T-helper 2 cell (primary cell): ENCODE data around the gene ALG5.

Experiments used
- DNase-seq, 5 experiments: peaks; one replicate each; pipeline versions ENCODE4 v3.0.0 to v3.0.0-alpha.2; 2012 to 2022
- total RNA-seq, 2 donors: gene quantifications; one replicate each; lab custom pipeline; 2026; lab: John Stamatoyannopoulos, UW

The ALG5 gene, protein sequence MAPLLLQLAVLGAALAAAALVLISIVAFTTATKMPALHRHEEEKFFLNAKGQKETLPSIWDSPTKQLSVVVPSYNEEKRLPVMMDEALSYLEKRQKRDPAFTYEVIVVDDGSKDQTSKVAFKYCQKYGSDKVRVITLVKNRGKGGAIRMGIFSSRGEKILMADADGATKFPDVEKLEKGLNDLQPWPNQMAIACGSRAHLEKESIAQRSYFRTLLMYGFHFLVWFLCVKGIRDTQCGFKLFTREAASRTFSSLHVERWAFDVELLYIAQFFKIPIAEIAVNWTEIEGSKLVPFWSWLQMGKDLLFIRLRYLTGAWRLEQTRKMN
- total RNA-seq: 18.1 to 25.6 reads per million in 2 donors

DNA sequence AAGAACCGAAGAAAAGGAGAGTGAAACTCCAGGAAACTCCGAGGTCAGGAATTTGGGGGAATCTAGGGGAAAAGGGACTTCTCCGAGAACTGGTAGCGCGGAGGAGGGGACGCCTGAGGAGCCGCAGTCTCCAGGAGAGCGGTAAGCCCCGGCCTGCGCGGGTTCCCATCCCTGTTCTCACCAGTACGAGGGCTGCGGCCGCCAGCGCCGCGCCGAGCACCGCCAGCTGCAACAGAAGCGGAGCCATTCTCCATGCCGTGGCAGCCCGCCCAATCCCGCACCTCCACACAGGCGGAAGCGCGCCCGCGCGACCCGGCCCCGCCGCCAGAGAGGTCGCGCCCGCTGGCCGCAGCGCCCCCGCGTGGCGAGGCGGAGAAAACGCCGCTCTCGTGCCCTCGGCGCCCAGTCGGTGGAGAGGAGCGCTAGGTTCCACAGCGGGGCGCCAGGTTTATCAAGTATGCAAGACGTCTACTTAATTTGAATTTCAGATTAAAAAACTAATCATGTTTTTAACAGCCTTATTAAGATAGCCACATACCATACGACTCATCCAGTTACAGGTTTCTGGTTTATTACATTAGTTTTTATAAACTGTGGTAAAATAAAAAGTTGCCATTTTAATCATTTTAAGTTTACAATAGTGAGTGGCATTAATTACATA is at the start of gene ALG5:
Gene ALG5 (minus strand): TSS at position 287 of the 661 bp plus-strand sequence. CDS start 40 bp downstream, at position 247.
- DNase-seq: peak; percentile 89 to 96 (median 91)

DNA sequence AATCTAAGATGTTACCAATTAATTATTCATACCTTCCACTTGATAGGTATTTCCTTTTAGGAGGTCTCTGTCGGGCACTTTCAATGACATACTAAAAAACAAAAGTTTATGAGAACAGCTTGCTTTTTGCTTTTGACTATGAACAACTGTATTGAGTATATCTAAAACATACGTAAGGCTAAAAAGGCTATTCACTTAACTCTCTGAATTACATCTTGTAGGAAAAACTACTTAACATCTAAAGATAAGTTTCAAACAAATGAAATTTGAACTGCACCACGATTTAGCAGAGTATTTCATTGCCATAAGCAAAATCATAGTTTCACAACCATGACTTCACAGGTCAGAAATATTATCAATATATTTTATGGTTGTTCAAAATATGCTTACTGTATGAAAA is 48.7 kb upstream of the ALG5 start:
- no peak for DNase-seq

DNA sequence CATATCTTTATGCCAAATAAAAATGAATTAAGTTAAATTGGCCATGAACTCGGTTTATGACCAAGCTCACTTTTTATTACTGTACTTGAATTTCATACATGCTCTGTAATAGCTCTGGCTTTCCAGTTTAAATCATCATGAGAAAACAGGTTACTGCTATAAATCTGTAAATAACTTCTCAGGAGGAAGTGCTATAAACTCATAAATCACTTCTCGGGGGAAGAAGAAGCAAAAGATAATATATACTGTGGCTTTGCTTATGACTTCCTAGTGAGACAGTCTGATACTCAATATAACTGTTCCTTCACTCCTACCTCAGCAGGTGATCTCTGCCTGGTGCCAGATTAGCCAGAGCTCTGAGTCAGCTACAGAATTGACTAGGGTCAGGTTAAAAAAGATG is 47.9 kb upstream of the ALG5 start:
- DNase-seq: no peak

DNA sequence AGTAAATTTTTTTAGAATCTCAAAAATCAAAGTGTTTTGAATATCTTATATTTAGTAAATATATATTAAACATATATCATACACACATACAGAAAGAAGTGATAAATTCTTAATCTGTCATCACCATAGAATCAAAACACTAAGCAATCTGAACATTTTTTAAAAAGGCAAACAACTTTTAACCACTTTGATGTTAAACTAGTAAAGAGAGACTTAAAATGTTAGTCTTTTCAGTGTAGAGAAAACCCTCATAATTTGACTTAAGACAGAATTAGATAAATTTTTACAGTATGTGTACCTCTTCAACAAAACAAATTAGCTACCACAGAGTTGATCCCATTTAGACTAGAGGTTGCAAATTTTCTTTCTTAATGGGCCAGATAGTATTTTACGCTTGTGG is 46.9 kb upstream of the ALG5 start:
- DNase-seq: no peak

DNA sequence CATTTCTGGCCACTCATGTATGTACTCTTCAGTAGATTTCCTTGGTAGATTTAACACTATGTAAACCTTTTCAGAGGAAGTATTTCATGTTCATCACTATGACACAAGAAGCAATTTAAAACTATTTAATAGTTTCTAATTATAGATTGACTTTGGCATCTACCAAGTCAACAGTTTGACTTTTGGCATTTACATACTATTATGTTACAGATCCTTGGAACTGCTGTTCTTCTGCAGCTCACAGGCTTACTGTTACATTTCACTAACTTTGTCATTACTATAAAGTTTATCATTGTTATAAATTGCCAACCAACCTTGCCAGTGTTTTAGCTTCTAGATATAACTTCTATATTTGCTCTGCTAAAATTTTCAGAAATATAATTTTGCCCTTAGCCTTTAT is 41.6 kb upstream of the ALG5 start:
- DNase-seq: no peak

DNA sequence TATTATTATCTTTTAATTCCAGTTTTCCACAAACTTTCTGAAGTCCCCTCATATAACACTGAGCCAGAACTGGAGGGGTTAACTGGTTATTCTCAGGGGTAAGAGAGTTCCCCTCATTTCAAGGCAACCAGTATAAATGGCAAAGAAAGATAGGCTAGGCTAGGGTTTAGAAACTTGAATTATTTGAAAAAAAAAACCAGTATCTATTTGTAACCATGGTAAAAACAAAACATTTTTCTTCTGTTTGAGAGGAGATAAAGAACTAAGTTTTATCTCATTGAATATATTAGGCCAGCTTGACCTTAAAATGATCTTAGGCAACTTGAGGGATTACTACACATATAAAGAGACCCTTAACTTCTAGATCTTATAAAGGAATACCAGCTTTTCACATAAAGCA is 40.8 kb upstream of the ALG5 start:
- no peak for DNase-seq

DNA sequence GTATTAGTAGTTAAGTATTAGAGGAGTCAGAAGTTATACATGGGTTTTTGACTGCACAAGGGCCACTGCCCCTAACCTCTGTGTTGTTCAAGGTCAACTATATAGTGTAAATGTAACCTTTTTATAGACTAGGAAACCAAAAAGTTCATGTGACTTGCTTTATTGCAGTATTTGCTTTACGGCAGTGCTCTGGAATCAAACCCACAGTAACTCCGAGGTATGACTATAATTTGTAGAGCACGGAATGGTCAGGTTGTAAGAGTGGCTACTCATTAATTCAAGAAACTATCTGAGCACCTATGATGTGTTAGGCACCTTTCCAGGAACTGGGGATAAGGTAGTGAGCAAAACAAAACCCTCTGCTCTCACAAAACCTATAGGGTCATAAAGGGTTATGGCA is 38.1 kb upstream of the ALG5 start:
- DNase-seq: no peak

DNA sequence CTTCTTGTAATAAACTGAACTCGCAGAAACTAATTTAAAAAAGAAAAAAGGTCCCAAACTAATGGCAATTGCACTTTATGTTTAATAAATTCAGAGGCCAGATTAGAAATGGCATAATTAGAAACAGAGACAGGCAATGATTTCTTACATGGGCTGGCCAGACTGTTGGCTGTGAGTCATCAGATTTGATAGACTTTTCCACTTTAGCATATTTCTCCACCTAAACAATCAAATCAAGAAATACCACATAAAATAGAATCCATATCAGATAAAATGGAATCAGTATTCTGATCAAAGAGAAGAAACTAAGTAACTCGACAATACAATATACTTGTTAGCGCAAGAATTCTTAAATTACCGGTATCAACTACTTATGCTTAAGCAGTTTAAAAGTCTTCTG is 30.5 kb upstream of the ALG5 start:
- DNase-seq: no peak

DNA sequence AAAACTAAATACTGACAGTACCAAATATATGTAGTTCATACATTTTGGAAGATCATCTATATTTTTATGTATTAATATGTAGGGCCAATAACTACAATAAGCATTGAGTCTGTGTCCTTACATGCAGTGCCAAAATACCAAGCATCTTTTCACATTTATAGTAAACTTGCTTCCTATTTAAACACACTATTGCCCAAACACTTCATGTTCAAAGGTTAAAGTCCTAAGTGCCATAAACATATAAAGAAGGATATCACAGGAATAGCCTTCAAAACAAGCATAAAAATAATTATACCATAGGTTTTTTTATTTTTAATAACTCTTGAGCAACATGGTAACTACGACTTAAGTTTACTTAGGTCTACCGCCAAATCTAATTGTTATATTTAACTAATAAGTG is 28.5 kb upstream of the ALG5 start:
- no peak for DNase-seq

DNA sequence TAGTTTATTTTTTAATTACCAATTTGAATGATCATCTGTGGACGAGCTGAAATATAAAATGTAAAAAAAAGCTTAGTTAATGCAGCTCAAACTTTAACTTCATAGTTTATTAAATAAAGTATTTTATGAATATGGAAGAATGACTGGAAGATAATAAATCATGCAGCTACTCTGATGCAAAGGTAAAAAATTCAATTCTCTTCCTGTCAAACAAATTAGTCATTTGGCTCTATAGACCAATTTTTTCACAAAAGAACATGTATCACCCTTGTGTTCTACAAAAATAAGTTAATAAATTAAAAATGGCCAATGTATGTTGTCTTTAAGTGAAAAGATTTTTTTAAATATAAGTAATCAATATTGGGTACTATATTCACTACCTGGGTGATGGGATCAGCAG is 27.6 kb upstream of the ALG5 start:
- DNase-seq: no peak

DNA sequence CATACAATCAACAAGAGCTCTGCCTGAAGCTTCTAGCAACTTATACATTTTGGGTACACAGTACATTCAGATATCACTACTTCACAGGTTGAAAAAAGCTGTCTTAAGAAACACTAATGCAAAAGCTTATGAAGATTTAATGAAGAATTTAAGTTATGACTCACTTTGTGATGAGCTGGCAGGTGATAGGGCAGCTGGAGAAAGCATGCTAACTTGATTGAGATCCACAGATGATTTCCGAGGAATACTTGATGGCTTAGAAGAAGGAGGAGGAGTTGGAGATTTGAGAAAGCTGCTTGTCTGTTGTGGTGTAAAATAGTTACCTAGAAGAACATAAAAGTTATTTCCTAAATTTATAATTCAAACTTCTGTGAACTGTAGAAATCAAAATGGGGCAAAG is 24.7 kb upstream of the ALG5 start:
- DNase-seq: no peak

DNA sequence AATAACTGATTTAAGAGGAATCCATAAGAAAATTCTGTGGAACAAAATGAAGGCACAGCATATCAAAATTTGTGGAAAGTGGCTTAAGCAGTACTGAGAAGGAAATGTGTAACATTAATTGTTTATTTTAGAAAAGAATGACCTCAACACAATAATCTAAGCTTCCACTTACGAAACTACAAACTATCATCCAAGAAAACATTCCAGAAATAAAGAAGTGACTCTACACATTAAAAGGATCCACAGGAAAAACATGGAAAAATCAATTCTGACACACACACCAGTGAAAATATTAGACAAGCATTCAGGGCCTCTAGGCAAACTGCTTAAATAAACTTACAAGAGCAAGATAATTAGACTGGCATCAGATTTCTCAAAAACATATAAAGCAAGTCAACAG is 15.5 kb upstream of the ALG5 start:
- no peak for DNase-seq

DNA sequence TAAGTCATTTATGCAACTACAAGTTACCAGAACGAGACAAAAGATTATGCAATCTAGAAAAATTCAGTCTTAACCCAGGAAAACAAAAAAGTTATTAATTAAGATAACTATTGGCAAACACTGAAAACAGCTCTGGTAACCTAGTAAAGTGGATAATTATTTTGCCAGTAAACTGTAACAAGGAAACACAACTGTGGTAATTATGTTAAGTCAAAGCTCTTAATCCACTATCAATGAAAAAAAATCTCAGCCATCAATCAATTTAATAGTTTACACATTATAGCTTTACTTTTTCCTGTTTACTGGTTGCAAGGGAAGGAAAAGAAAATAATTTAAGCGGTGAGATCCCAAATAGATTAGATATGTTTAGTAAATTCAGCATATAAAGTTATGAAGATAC is 12.6 kb upstream of the ALG5 start:
- no peak for DNase-seq

DNA sequence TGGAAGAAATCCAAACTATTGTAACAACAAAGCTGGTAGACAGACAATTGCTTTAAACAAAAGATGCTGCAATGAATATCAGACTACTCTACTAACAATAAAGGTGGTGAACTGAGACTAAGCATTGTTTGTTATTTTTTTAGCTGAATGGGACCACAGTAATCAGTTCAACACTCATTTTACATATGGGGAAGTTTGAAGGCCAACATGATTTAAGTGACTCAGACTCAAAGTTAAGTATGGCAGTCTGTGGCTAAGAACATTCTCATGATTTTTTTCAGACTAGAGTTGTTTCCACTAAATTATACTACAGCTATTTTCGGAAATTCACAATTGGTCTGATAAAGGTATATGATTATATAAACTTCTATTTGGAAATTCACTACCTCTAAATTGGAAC is 11.9 kb upstream of the ALG5 start:
- DNase-seq: no peak

DNA sequence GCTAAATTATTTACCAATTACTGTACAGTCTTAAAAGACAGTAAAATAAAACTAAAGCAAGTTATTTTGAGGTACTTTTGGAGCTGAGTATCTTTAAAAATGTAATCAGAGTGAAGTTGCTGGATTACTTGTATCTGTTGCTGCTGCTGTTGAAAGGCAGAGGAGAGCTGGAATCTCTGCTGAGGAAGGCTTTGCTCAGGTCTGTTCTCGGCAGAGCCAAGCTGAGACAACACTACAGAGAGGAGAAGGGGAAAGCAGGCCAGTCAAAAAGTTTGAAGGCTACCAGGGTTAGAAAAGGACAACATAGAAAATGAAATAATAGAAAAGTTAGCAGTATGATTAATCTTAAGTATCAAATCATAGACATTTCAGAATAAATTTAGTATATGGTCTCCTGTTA is 11.3 kb upstream of the ALG5 start:
- no peak for DNase-seq

DNA sequence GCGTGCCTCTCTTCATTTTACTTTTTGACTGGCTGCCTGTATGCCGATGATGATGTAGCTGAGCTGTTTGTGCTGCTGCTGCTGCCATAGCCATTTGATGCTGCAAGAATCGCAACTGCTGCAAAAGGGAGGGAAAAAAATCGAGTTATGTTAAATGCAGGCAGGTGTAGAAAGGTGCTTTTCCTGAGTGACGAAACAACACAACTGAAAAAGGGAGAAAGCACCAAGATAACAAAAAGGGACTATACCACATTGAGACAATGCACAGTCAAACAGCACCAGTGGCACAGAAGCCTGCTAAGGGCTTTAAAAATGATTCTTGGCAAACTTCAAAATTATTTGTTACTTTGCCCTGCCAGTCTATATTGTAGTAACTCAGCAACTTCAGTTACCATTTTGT is 10.6 kb upstream of the ALG5 start:
- no peak for DNase-seq

DNA sequence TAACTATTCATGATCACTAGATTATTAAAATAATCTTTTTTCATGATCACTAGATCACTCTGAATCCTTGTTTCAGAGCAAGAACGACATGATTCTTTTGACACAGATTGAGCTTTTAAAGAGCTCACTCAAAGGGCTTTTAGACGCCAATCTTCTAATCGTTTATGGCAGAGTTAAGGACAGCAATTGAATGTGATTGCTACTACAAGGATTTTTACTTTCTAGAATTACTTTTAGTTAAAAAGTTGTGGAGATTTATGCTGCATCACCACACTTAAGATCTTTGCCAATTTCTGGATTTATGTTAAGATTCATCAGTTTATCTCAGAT is 2.7 kb upstream of the ALG5 start:
- DNase-seq: no peak

DNA sequence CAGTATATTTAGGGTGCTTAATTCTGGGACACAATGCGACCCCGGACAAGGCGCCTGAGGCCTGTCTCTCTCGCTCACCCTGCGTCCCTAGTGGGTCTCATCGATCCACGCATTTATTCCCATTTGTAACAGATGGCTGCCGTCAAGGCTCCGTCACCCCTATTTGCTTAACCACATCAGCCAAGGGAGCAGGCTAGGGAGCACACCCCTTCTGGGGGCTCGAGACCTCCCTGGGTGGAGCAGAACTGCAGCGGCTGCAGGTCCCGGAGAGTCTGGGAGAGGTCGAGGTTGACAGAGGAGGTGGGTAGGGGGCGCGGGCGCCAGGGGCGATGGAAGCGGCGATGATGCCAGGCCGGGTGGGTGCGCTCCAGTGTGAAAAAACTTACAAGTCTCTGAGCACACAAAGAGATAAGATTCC is 507 bp downstream of the ALG5 start:
- peak in 3 of 5 experiments; percentile 1 to 33 (median 9) for DNase-seq

DNA sequence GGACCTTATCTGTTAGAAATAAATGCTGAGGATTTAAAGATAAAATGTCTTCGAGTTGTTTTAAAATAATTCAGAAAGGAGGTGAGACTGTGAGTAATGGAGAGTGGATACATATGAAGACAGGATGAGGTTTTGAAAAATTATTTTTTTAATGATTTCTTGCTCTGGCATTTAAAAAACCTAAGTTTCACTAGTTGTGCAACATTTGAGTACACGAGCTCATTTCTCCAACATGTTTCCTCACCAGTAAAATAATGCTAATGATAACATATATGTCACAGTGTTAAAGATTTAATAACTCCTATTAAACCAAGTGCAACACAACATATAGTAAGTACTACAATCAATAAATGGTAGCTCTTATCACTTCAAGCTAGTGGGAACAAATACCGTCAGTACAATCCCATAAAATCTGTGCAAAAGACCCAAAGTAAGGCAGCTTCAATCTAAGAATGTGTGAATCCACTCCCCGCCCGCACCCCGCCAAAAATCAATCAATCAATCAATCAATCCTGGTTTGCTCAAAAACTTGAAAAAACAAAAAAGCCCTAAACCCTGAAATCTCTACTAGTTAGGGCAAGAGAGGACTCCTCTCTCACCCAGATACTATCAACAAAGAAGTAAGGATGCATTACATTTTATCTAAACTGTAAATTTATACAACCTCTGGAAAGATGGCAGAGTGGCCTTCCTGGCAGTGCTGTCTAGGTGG is 1.3 kb downstream of the ALG5 start:
- DNase-seq: no peak

DNA sequence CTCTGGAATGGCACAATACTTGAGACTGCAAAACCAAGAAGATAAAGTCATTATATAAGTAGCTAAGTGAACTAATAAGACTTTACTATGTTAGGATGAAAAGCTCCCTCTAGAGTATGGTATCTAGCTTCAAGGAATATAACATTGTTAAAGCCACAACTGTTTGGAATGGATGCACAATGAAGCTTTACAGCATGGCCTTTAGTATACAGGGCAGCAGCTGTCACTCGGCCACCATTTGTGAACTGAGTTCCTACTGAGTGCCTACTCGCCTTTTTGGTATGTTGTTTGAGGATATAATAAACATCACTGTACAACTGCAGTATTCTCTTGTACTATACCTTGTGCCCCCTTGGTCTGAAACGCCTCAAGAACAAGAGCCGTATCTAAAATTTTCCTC is 6.8 kb downstream of the ALG5 start:
- DNase-seq: no peak

DNA sequence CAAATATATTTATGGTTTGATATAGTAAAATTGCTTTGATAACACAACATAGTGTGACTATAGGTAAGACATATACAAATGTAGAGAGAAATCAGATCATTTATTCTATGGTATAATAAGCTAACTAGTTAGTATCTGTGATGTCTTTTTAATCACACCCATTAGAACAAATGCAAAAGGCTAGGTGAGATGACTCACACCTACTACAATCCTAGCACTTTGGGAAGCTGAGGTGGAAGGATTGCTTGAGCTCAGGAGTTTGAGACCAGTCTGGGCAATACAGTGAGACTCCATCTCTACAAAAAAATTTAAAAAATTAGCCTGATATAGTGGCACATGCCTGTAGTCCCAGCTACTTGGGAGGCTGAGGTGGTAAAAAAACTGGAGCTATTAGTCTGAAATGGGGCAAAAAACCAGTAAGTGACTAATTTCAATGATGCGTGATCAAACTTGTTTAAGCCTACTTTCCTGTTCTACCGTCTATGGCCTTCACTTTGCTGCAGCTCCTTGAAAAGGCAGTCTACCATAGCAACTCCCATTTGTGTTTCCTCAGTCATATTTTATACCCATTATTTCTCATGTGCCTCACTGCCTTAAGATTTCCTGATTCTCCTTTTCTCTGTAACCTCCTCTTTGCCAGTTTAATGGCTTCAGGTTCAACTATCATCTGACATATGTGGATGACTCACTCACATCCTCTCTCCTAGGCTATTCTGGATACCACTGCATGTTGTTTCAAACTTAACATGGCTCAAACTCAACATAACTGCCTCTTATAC is 12.5 kb downstream of the ALG5 start:
- DNase-seq: no peak

DNA sequence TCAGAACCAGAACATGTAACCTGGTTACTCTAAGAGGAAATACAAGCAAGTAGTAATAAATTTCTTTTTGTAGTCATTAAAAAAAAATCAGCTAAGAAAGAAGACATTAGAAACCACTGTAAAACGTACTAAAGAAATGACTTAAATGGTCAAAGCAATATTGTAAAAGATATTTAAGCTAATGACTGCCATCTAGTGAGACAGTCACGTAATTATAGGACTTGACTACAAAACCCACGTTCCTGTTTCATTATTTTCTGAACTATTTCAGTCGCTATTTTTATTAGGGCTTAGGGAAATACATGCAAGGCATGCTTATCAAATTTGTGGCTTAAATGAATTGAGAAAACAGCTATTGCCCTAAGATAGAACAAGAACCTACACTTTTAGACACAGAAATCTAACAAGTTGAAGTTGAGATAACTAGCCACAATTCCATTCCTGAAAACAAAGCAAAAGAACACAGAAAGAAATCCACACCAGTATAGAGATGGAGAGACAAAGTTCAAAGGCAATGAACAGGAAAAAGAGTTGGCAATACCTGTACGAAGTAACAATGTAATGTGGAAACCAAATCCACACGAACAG is 17.9 kb downstream of the ALG5 start:
- peak in 1 of 5 experiments; percentile 37 for DNase-seq
